Neutrophil (primary cell): ENCODE data around the gene HSBP1L1.
"Not testable (repeated sequence)": the region's sequence is repeated elsewhere in the genome, so short reads cannot be mapped to it uniquely, and the experiment has no call there.

Experiments used
- H3K27ac ChIP-seq: fragments of 200-600 bp; sonication (generic); 2 replicates; pipeline ENCODE4 v1.5.1; 2016; ENCODE audit warnings: mild to moderate bottlenecking, moderate library complexity
- H3K27me3 ChIP-seq: fragments of 200-600 bp; sonication (generic); 2 replicates; pipeline ENCODE4 v1.6.0; 2016; ENCODE audit warnings: mild to moderate bottlenecking
- H3K36me3 ChIP-seq: fragments of 200-600 bp; sonication (generic); 2 replicates; pipeline ENCODE4 v1.5.1; 2017
- H3K4me1 ChIP-seq, 2 experiments: fragments of 200-600 bp in 1 of 2; sonication (generic) in 1 of 2; 1 replicate in 1 of 2; 2 replicates in 1 of 2; pipeline versions ENCODE4 v1.5.1 to v1.6.1; 2013 to 2016; ENCODE audit warnings: low read depth in 1 of 2, low read length in 1 of 2, mild to moderate bottlenecking in 1 of 2, moderate library complexity in 1 of 2; ENCODE audit not compliant: control insufficient read depth in 1 of 2, insufficient read depth in 1 of 2
- H3K4me3 ChIP-seq, 2 experiments: fragments of 200-600 bp in 1 of 2; sonication (generic) in 1 of 2; 1 replicate in 1 of 2; 2 replicates in 1 of 2; pipeline ENCODE4 v1.5.1; 2013 to 2016; ENCODE audit warnings: low read depth in 1 of 2, low read length in 1 of 2, mild to moderate bottlenecking in 1 of 2, moderate library complexity in 1 of 2
- H3K9me3 ChIP-seq: fragments of 200-600 bp; sonication (generic); 2 replicates; pipeline ENCODE4 v1.5.1; 2016
- CTCF ChIP-seq: fragments of 200-600 bp; sonication (generic); IDR thresholded peaks from 2 replicates; pipeline ENCODE4 v1.5.1; 2016; ENCODE audit warnings: antibody characterized with exemption

HSBP1L1 gene

GRCh38 chr18:80004600-80005342, 40.3 kb downstream of the HSBP1L1 start:
- TF ChIP-seq CTCF, result no peak
- Histone ChIP-seq H3K9me3 (no peaks in the 10 kb centered on the region), H3K4me3 (no peak overlapping the region), H3K4me1 (no peaks in the 10 kb centered on the region), H3K27me3 (no peaks in the 10 kb centered on the region), H3K36me3 (no peaks in the 10 kb centered on the region), H3K27ac (no peak overlapping the region)

DNA sequence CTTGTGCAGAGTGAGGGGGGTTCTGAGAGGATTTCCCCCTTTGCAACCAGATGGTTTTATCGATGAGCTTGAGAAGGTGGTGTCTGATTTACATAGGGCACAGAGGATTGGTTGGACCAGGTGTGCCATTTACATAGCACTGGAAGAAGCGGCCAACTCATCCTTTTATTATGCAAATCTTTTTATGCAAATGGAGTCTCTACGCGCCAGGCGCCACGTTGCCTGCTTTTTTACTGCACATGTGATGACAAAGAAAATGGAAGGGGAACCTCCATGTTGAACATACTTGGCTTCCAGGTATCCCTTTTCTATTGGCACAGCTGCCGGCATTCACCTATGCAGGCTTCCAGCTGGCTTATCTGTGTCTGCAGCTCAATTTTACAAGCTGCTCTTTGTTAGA, 42.3 kb downstream of the HSBP1L1 start:
- Histone ChIP-seq H3K27me3 (no peaks in the 10 kb centered on the region), H3K36me3 (no peaks in the 10 kb centered on the region), H3K4me1 (no peaks in the 10 kb centered on the region), H3K27ac (no peak overlapping the region), H3K9me3 (no peaks in the 10 kb centered on the region), H3K4me3 (no peak overlapping the region)
- no peak for TF ChIP-seq CTCF

- no peaks in the 10 kb centered on the region for H3K4me1 ChIP-seq
- TF ChIP-seq CTCF, result no peak
- no peaks in the 10 kb centered on the region for H3K9me3 ChIP-seq
- H3K27ac ChIP-seq, result no peak overlapping the region
- no peak overlapping the region for H3K4me3 ChIP-seq
- H3K36me3 ChIP-seq, result no peaks in the 10 kb centered on the region
- no peaks in the 10 kb centered on the region for H3K27me3 ChIP-seq
Observed at GRCh38 chr18:80009661-80010550, 45.5 kb downstream of the HSBP1L1 start.

DNA sequence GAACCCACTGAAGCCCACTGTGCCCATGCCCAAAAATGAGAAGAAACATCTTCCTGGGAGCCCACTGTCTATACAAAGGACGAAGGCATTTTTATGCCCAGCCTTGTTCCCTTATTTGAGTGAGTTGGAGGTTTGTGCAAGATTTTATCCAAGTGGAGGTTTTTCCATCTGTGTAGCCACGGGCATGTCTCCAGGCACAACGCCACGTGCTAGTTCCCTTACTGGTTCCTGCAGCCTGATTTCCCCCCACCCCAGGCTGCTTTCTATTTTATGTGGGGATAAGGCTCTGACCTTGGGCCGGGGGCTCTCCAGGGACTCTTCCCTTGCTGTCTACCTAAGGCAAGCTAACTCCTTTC, 46.1 kb downstream of the HSBP1L1 start:
- Histone ChIP-seq H3K27ac (no peak overlapping the region), H3K4me3 (no peak overlapping the region), H3K36me3 (no peaks in the 10 kb centered on the region), H3K27me3 (no peaks in the 10 kb centered on the region), H3K9me3 (no peaks in the 10 kb centered on the region), H3K4me1 (no peaks in the 10 kb centered on the region)
- no peak for TF ChIP-seq CTCF

- H3K4me3 ChIP-seq, H3K4me1 ChIP-seq, H3K27ac ChIP-seq, H3K36me3 ChIP-seq, H3K27me3 ChIP-seq, H3K9me3 ChIP-seq: not testable (repeated sequence)
Observed at GRCh38 chr18:80011496-80012137, 47.2 kb downstream of the HSBP1L1 start.

DNA sequence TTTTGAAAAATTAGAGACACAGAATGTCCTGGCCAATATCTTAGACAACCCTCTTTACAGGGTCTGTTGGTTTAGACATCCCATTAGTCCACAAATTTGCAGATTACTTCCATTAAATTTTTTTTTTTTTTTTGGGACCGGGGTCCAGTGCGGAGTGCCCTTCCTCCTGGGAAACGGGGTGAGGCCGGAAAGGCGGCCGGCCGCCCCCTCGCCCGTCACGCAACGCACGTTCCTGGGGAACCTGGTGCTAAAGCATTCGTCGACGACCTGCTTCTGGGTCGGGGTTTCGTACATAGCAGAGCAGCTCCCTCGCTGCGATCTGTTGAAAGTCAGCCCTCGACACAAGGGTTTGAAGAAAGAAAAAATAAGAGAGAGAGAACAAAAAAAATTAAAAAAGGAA, 48.3 kb downstream of the HSBP1L1 start:
- no peak for TF ChIP-seq CTCF
- H3K4me3 ChIP-seq, result no peak overlapping the region
- H3K27ac ChIP-seq, result no peak overlapping the region
- H3K27me3 ChIP-seq, result no peaks in the 10 kb centered on the region
- no peaks in the 10 kb centered on the region for H3K4me1 ChIP-seq
- no peaks in the 10 kb centered on the region for H3K36me3 ChIP-seq
- no peaks in the 10 kb centered on the region for H3K9me3 ChIP-seq
